Panc1 (cell line): ENCODE results near the gene KCNMA1.

Experiments used
- SIN3A ChIP-seq: IDR thresholded peaks from 2 replicates; pipeline ENCODE4 v1.6.1; 2012; ENCODE audit warnings: low read depth, mild to moderate bottlenecking, low read length, moderate library complexity, borderline replicate concordance; ENCODE audit not compliant: insufficient read depth
- TF ChIP-seq, protein P1 (sequence below): fragments of 450-650 bp; IDR thresholded peaks from 2 replicates; pipeline ENCODE4 v1.5.1; 2017; ENCODE audit warnings: mild to moderate bottlenecking

DNA sequence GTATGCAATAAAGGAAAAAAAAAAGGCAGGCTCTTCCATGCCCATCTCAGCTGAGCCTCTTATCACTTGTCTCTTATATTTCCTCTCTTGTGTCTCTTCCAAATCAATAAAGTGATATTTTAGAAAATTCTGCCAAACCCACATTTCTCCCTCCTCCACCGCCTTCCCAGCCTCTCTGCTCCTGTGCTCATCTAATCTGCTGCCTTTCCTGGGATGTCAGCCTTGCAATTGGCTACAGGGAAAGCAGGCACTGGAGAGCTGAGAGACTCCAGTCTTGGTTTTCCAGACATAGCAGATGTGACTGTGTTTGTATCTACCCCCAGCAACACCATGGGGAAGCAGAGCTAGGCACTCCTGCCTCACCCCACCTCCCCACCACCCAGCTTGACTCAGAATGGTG is 298.4 kb downstream of the KCNMA1 start:
- TF ChIP-seq, protein P1, sequence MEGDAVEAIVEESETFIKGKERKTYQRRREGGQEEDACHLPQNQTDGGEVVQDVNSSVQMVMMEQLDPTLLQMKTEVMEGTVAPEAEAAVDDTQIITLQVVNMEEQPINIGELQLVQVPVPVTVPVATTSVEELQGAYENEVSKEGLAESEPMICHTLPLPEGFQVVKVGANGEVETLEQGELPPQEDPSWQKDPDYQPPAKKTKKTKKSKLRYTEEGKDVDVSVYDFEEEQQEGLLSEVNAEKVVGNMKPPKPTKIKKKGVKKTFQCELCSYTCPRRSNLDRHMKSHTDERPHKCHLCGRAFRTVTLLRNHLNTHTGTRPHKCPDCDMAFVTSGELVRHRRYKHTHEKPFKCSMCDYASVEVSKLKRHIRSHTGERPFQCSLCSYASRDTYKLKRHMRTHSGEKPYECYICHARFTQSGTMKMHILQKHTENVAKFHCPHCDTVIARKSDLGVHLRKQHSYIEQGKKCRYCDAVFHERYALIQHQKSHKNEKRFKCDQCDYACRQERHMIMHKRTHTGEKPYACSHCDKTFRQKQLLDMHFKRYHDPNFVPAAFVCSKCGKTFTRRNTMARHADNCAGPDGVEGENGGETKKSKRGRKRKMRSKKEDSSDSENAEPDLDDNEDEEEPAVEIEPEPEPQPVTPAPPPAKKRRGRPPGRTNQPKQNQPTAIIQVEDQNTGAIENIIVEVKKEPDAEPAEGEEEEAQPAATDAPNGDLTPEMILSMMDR: no peak
- no peak for TF ChIP-seq SIN3A
